Neural cell (in vitro differentiated cells): ENCODE measurements around the gene PHTF2. TPM values are rescaled to one million over a fixed set of nuclear protein-coding genes. Genes with fewer than 3 reads are reported as not detected.

Source experiments
- H2AFZ ChIP-seq: fragments of 200-600, 300-800 bp; sonication (generic), shearing (Covaris generic); 2 replicates; pipeline ENCODE4 v1.6.0; 2014; ENCODE audit warnings: low read depth, mild to moderate bottlenecking, antibody characterized with exemption, low read length, moderate library complexity
- H3F3A ChIP-seq: fragments of 200-600 bp; shearing (Covaris generic); 2 replicates; pipeline ENCODE4 v1.6.1; 2016; ENCODE audit warnings: mild to moderate bottlenecking, moderate library complexity, mixed read lengths, antibody characterized with exemption, low read length; ENCODE audit not compliant: insufficient read depth, poor library complexity, severe bottlenecking
- H3K27ac ChIP-seq: fragments of 200-600, 300-800 bp; sonication (generic), shearing (Covaris generic); 2 replicates; pipeline ENCODE4 v1.5.1; 2014; ENCODE audit warnings: mild to moderate bottlenecking, low read length, moderate library complexity
- H3K27me3 ChIP-seq: fragments of 300-800, 200-600 bp; sonication (generic), shearing (Covaris generic); 2 replicates; pipeline ENCODE4 v1.6.0; 2014; ENCODE audit warnings: mild to moderate bottlenecking, low read depth, low read length, moderate library complexity; ENCODE audit not compliant: insufficient read depth
- H3K36me3 ChIP-seq: fragments of 300-800, 200-600 bp; sonication (generic), shearing (Covaris generic); 2 replicates; pipeline ENCODE4 v1.5.1; 2014; ENCODE audit warnings: mild to moderate bottlenecking, antibody characterized with exemption, low read length, moderate library complexity; ENCODE audit not compliant: insufficient read depth
- H3K4me2 ChIP-seq: fragments of 300-800, 200-600 bp; sonication (generic), shearing (Covaris generic); 2 replicates; pipeline ENCODE4 v1.6.0; 2014; ENCODE audit warnings: mild to moderate bottlenecking, low read length
- H3K4me3 ChIP-seq: fragments of 300-800, 200-600 bp; sonication (generic), shearing (Covaris generic); 2 replicates; pipeline ENCODE4 v1.5.1; 2014; ENCODE audit warnings: mild to moderate bottlenecking, low read length, moderate library complexity
- H3K79me2 ChIP-seq: fragments of 200-600 bp; shearing (Covaris generic); replicated peaks from 2 replicates; pipeline ENCODE4 v1.6.0; 2014; ENCODE audit warnings: mild to moderate bottlenecking, low read length, moderate library complexity; ENCODE audit not compliant: insufficient read depth
- H3K9ac ChIP-seq: fragments of 300-800, 200-600 bp; sonication (generic), shearing (Covaris generic); 2 replicates; pipeline ENCODE4 v1.6.1; 2016; ENCODE audit warnings: mild to moderate bottlenecking, low read length, mixed read lengths
- H3K9me2 ChIP-seq: fragments of 200-600 bp; shearing (Covaris generic); 2 replicates; pipeline ENCODE4 v1.6.1; 2016; ENCODE audit warnings: mild to moderate bottlenecking, low read length, mixed read lengths; ENCODE audit not compliant: insufficient read depth
- H3K9me3 ChIP-seq: fragments of 200-600, 300-800 bp; sonication (generic), shearing (Covaris generic); 2 replicates; pipeline ENCODE4 v1.6.1; 2016; ENCODE audit warnings: mild to moderate bottlenecking, mixed run types, low read length, moderate library complexity, mixed read lengths
- H4K20me1 ChIP-seq: fragments of 200-600 bp; shearing (Covaris generic); 2 replicates; pipeline ENCODE4 v1.6.1; 2016; ENCODE audit warnings: mild to moderate bottlenecking, mixed run types; ENCODE audit not compliant: insufficient read depth
- EP300 ChIP-seq: fragments of 450-650 bp; conservative IDR thresholded peaks from 2 replicates; pipeline ENCODE4 v1.6.1; 2014; ENCODE audit warnings: antibody characterized with exemption, mild to moderate bottlenecking, moderate library complexity; ENCODE audit not compliant: poor library complexity, severe bottlenecking
- EZH2 ChIP-seq: fragments of 200-600, 300-800 bp; shearing (Covaris generic), sonication (generic); IDR thresholded peaks from 2 replicates; pipeline ENCODE4 v1.6.1; 2014; ENCODE audit warnings: antibody characterized with exemption, low read length, borderline replicate concordance, mild to moderate bottlenecking; ENCODE audit not compliant: insufficient read depth, poor library complexity, severe bottlenecking
- MXI1 ChIP-seq: fragments of 450-650 bp; conservative IDR thresholded peaks from 2 replicates; pipeline ENCODE4 v1.6.1; 2014; ENCODE audit warnings: antibody characterized with exemption, mild to moderate bottlenecking; ENCODE audit not compliant: poor library complexity, severe bottlenecking
- POLR2AphosphoS5 ChIP-seq: IDR thresholded peaks from 2 replicates; pipeline ENCODE4 v1.6.1; 2012
- RAD21 ChIP-seq: fragments of 450-650 bp; conservative IDR thresholded peaks from 2 replicates; pipeline ENCODE4 v1.6.1; 2014; ENCODE audit warnings: antibody characterized with exemption, mild to moderate bottlenecking, moderate library complexity
- SMC3 ChIP-seq: fragments of 450-650 bp; conservative IDR thresholded peaks from 2 replicates; pipeline ENCODE4 v1.6.1; 2014; ENCODE audit warnings: antibody characterized with exemption, mild to moderate bottlenecking, moderate library complexity; ENCODE audit not compliant: poor library complexity
- TAF1 ChIP-seq: IDR thresholded peaks from 2 replicates; pipeline ENCODE4 v1.6.1; 2012; ENCODE audit warnings: low read depth
- polyA plus RNA-seq: library from polyadenylated mRNA; depleted of rRNA; stranded (reverse); fragments of >200 nt; gene quantifications from 2 replicates; pipeline ENCODE4 v1.2.3, GENCODE V29; 2014
- TF ChIP-seq, protein P1 (sequence below): fragments of 450-650 bp; IDR thresholded peaks from 2 replicates; pipeline ENCODE4 v1.5.1; 2014; ENCODE audit warnings: antibody characterized with exemption, mild to moderate bottlenecking, moderate library complexity; ENCODE audit not compliant: poor library complexity, severe bottlenecking
- TF ChIP-seq, protein P2 (sequence below): IDR thresholded peaks from 2 replicates; pipeline ENCODE4 v1.6.1; 2012; ENCODE audit warnings: borderline replicate concordance

The PHTF2 gene
- polyA plus RNA-seq, 1 donor from 2014 or later = 34.4 TPM

DNA sequence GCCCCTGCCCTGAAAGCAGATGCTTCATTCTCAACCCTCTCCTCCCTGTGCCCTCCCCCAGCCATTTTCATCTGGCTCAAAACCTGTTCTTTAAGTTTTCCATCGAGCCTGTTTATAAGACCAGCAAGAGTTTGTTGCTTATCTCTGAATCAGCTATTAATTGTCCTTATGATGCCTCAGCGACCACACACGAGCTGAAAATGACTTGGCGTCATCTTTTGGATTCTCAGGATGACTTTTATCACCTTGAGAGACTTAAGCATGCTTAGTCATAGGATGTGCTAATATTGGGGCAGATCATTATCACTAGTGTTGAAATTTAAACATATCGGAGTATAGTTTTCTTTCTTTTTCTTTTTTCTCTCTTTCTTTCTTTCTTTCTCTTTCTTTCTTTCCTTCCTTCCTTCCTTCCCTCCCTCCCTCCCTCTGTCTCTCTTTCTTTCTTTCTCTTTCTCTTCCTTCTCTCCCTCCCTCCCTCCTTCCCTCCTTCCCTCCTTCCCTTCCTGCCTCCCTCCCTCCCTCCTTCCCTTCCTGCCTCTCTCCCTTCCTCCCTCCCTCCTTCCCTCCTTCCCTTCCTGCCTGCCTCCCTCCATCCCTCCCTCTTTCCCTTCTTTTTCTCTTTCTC is 184.5 kb downstream of the PHTF2 start:
- Histone ChIP-seq H3K36me3 (no peaks in the 10 kb centered on the region), H2AFZ (no peak overlapping the region), H3K27me3 (no peaks in the 10 kb centered on the region), H3F3A (no peaks in the 10 kb centered on the region), H4K20me1 (no peaks in the 10 kb centered on the region), H3K9me2 (no peaks in the 10 kb centered on the region), H3K79me2 (no peaks in the 10 kb centered on the region), H3K9me3 (no peaks in the 10 kb centered on the region), H3K4me3 (no peak overlapping the region), H3K27ac (no peak overlapping the region), H3K9ac (no peak overlapping the region), H3K4me2 (no peak overlapping the region)
- TF ChIP-seq EZH2 (no peak), MXI1 (no peak), TAF1 (no peak), POLR2AphosphoS5 (no peak), EP300 (no peak), SMC3 (no peak), RAD21 (no peak)
- TF ChIP-seq, protein P1, sequence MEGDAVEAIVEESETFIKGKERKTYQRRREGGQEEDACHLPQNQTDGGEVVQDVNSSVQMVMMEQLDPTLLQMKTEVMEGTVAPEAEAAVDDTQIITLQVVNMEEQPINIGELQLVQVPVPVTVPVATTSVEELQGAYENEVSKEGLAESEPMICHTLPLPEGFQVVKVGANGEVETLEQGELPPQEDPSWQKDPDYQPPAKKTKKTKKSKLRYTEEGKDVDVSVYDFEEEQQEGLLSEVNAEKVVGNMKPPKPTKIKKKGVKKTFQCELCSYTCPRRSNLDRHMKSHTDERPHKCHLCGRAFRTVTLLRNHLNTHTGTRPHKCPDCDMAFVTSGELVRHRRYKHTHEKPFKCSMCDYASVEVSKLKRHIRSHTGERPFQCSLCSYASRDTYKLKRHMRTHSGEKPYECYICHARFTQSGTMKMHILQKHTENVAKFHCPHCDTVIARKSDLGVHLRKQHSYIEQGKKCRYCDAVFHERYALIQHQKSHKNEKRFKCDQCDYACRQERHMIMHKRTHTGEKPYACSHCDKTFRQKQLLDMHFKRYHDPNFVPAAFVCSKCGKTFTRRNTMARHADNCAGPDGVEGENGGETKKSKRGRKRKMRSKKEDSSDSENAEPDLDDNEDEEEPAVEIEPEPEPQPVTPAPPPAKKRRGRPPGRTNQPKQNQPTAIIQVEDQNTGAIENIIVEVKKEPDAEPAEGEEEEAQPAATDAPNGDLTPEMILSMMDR = no peak
- TF ChIP-seq, protein P2, sequence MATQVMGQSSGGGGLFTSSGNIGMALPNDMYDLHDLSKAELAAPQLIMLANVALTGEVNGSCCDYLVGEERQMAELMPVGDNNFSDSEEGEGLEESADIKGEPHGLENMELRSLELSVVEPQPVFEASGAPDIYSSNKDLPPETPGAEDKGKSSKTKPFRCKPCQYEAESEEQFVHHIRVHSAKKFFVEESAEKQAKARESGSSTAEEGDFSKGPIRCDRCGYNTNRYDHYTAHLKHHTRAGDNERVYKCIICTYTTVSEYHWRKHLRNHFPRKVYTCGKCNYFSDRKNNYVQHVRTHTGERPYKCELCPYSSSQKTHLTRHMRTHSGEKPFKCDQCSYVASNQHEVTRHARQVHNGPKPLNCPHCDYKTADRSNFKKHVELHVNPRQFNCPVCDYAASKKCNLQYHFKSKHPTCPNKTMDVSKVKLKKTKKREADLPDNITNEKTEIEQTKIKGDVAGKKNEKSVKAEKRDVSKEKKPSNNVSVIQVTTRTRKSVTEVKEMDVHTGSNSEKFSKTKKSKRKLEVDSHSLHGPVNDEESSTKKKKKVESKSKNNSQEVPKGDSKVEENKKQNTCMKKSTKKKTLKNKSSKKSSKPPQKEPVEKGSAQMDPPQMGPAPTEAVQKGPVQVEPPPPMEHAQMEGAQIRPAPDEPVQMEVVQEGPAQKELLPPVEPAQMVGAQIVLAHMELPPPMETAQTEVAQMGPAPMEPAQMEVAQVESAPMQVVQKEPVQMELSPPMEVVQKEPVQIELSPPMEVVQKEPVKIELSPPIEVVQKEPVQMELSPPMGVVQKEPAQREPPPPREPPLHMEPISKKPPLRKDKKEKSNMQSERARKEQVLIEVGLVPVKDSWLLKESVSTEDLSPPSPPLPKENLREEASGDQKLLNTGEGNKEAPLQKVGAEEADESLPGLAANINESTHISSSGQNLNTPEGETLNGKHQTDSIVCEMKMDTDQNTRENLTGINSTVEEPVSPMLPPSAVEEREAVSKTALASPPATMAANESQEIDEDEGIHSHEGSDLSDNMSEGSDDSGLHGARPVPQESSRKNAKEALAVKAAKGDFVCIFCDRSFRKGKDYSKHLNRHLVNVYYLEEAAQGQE = no peak

DNA sequence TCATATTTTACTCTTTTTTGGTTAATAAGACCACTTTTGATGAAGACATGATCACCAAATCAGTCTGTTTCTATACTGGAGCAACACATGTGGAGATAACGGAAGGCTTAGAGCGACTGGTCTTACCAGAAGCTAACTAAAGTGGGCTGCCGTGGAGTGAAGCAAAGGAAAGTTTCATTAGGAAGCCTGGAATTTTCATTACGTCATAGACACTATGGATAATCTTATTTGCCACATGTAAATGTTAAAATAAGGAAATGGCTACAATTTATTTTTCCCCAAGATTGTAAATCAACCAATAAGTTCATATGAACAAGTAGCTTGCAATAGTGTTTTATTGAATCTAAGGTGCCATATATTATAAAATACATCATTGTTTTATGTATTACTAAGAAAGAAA is 185.4 kb downstream of the PHTF2 start:
- H3K9me3 ChIP-seq = no peaks in the 10 kb centered on the region
- H3K27me3 ChIP-seq = no peaks in the 10 kb centered on the region
- no peak overlapping the region for H3K4me2 ChIP-seq
- no peaks in the 10 kb centered on the region for H3K9me2 ChIP-seq
- H2AFZ ChIP-seq = no peak overlapping the region
- H3K4me3 ChIP-seq = no peak overlapping the region
- H3K79me2 ChIP-seq = no peaks in the 10 kb centered on the region
- no peak overlapping the region for H3K9ac ChIP-seq
- TF ChIP-seq, protein P2 = no peak
- TF ChIP-seq SMC3 (no peak), MXI1 (no peak), EZH2 (no peak), TAF1 (no peak)
- TF ChIP-seq, protein P1 = no peak
- no peaks in the 10 kb centered on the region for H3K36me3 ChIP-seq
- H4K20me1 ChIP-seq = no peaks in the 10 kb centered on the region
- no peak overlapping the region for H3K27ac ChIP-seq
- H3F3A ChIP-seq = no peaks in the 10 kb centered on the region
